Hepatocyte (in vitro differentiated cells): ENCODE data around the gene RTN4IP1.

ENCODE experiments used
- CTCF ChIP-seq: fragments of 200-600 bp; sonication (generic); IDR thresholded peaks from 2 replicates; pipeline ENCODE4 v1.5.1; 2016; ENCODE audit warnings: antibody characterized with exemption, mild to moderate bottlenecking; ENCODE audit not compliant: poor library complexity
- EZH2 ChIP-seq: fragments of 200-600 bp; sonication (generic); IDR thresholded peaks from 2 replicates; pipeline ENCODE4 v1.6.1; 2016; ENCODE audit warnings: antibody characterized with exemption, mild to moderate bottlenecking, borderline replicate concordance

GRCh38 chr6:106629103-106629858 is at the start of gene RTN4IP1, which contains the start of gene QRSL1:
- no peak for TF ChIP-seq CTCF
- no peak for TF ChIP-seq EZH2
